H9 (cell line): ENCODE data around the gene REEP3. TPM values are rescaled to one million over a fixed set of nuclear protein-coding genes. Genes with fewer than 3 reads are reported as not detected.

Experiments used
- DNase-seq: peaks from one replicate; pipeline ENCODE4 v3.0.0-alpha.2; 2017
- H2AFZ ChIP-seq: one replicate; pipeline ENCODE4 v1.6.1; 2013; ENCODE audit warnings: mild to moderate bottlenecking, low read length, control low read depth, moderate library complexity
- H2AK5ac ChIP-seq: 2 replicates; pipeline ENCODE4 v1.6.1; 2013; ENCODE audit warnings: low read length, control low read depth, mixed read lengths; ENCODE audit not compliant: insufficient read length
- H2BK120ac ChIP-seq: one replicate; pipeline ENCODE4 v1.6.1; 2013; ENCODE audit warnings: low read depth, mild to moderate bottlenecking, low read length, control low read depth, inconsistent platforms; ENCODE audit not compliant: poor library complexity, severe bottlenecking
- H2BK12ac ChIP-seq: 2 replicates; pipeline ENCODE4 v1.6.1; 2013; ENCODE audit warnings: low read length, control low read depth, mixed read lengths, low read depth; ENCODE audit not compliant: insufficient read length
- H2BK15ac ChIP-seq: 2 replicates; pipeline ENCODE4 v1.6.1; 2013; ENCODE audit warnings: low read depth, low read length, control low read depth
- H2BK20ac ChIP-seq: one replicate; pipeline ENCODE4 v1.6.1; 2013; ENCODE audit warnings: low read depth, mild to moderate bottlenecking, low read length, control low read depth, inconsistent platforms; ENCODE audit not compliant: poor library complexity, severe bottlenecking
- H2BK5ac ChIP-seq: 2 replicates; pipeline ENCODE4 v1.6.1; 2013; ENCODE audit warnings: low read length, control low read depth, mixed read lengths; ENCODE audit not compliant: insufficient read length
- H3K14ac ChIP-seq: 2 replicates; pipeline ENCODE4 v1.6.1; 2013; ENCODE audit warnings: low read length, control low read depth; ENCODE audit not compliant: insufficient read depth
- H3K18ac ChIP-seq: 2 replicates; pipeline ENCODE4 v1.6.1; 2013; ENCODE audit warnings: low read depth, mild to moderate bottlenecking, mixed read lengths, low read length, control low read depth; ENCODE audit not compliant: insufficient read length
- H3K23ac ChIP-seq: 2 replicates; pipeline ENCODE4 v1.6.1; 2013; ENCODE audit warnings: low read length, control low read depth, mixed read lengths, low read depth; ENCODE audit not compliant: insufficient read length
- H3K23me2 ChIP-seq: 2 replicates; pipeline ENCODE4 v1.6.1; 2013; ENCODE audit warnings: low read depth, mild to moderate bottlenecking, mixed read lengths, low read length, control low read depth; ENCODE audit not compliant: insufficient read length, poor library complexity, severe bottlenecking
- H3K27ac ChIP-seq: 2 replicates; pipeline ENCODE4 v1.5.1; 2013; ENCODE audit warnings: low read length, control low read depth, mixed read lengths, low read depth; ENCODE audit not compliant: insufficient read length
- H3K27me3 ChIP-seq: 2 replicates; pipeline ENCODE4 v1.6.1; 2013; ENCODE audit warnings: low read length, control low read depth, inconsistent platforms; ENCODE audit not compliant: insufficient read depth
- H3K4ac ChIP-seq: 2 replicates; pipeline ENCODE4 v1.6.1; 2013; ENCODE audit warnings: low read depth, mild to moderate bottlenecking, control low read depth, inconsistent platforms, low read length, moderate library complexity
- H3K4me1 ChIP-seq: 2 replicates; pipeline ENCODE4 v1.6.1; 2013; ENCODE audit warnings: low read length, control low read depth, inconsistent platforms; ENCODE audit not compliant: insufficient read depth
- H3K4me2 ChIP-seq: 2 replicates; pipeline ENCODE4 v1.6.1; 2013; ENCODE audit warnings: low read length, control low read depth, mixed read lengths; ENCODE audit not compliant: insufficient read length, insufficient read depth
- H3K56ac ChIP-seq: 2 replicates; pipeline ENCODE4 v1.6.1; 2013; ENCODE audit warnings: low read depth, mild to moderate bottlenecking, mixed read lengths, low read length, control low read depth; ENCODE audit not compliant: insufficient read length
- H3K79me1 ChIP-seq: 2 replicates; pipeline ENCODE4 v1.6.1; 2013; ENCODE audit warnings: low read depth, mild to moderate bottlenecking, moderate library complexity, low read length, control low read depth, inconsistent platforms; ENCODE audit not compliant: insufficient read depth, poor library complexity, severe bottlenecking
- H3K79me2 ChIP-seq: 2 replicates; pipeline ENCODE4 v1.6.1; 2013; ENCODE audit warnings: low read length, control low read depth, inconsistent platforms; ENCODE audit not compliant: insufficient read depth
- H3K9ac ChIP-seq: 2 replicates; pipeline ENCODE4 v1.6.1; 2013; ENCODE audit warnings: low read length, control low read depth, mixed read lengths; ENCODE audit not compliant: insufficient read length; ENCODE audit errors: extremely low read depth
- H3K9me3 ChIP-seq: one replicate; pipeline ENCODE4 v1.6.1; 2013; ENCODE audit warnings: low read depth, low read length, inconsistent platforms; ENCODE audit not compliant: control insufficient read depth
- H3T11ph ChIP-seq: one replicate; pipeline ENCODE4 v1.6.1; 2013; ENCODE audit warnings: mild to moderate bottlenecking, low read length, control low read depth, inconsistent platforms
- H4K20me1 ChIP-seq: one replicate; pipeline ENCODE4 v1.6.1; 2013; ENCODE audit not compliant: control insufficient read depth, insufficient read length, insufficient read depth
- H4K5ac ChIP-seq: 2 replicates; pipeline ENCODE4 v1.6.1; 2013; ENCODE audit warnings: low read depth, mild to moderate bottlenecking, mixed read lengths, low read length, control low read depth; ENCODE audit not compliant: insufficient read length
- H4K8ac ChIP-seq: replicated peaks from 2 replicates; pipeline ENCODE4 v1.6.1; 2013; ENCODE audit warnings: low read length, control low read depth, mixed read lengths, low read depth; ENCODE audit not compliant: insufficient read length
- H4K91ac ChIP-seq: 2 replicates; pipeline ENCODE4 v1.6.1; 2013; ENCODE audit warnings: low read depth, mild to moderate bottlenecking, moderate library complexity, mixed read lengths, low read length, control low read depth; ENCODE audit not compliant: insufficient read length
- H3K27ac Mint-ChIP-seq, 3 experiments: 2 replicates in 2 of 3; 3 replicates in 1 of 3; pipeline ENCODE4 v1.8.0; 2020 to 2021; ENCODE audit warnings: mixed read lengths in 3 of 3, mild to moderate bottlenecking in 1 of 3, moderate library complexity in 1 of 3
- H3K27me3 Mint-ChIP-seq: 2 replicates; pipeline ENCODE4 v1.8.0; 2021; ENCODE audit warnings: low read depth, mild to moderate bottlenecking, moderate library complexity, mixed read lengths
- H3K36me3 Mint-ChIP-seq, 3 experiments: 2 replicates in 2 of 3; 3 replicates in 1 of 3; pipeline ENCODE4 v1.8.0; 2020 to 2021; ENCODE audit warnings: low read depth in 3 of 3, mixed read lengths in 3 of 3; ENCODE audit not compliant: insufficient read depth in 1 of 3
- H3K4me1 Mint-ChIP-seq, 2 experiments: 2 replicates each; pipeline ENCODE4 v1.8.0; 2020; ENCODE audit warnings: mixed read lengths in 2 of 2
- H3K4me3 Mint-ChIP-seq, 2 experiments: 2 replicates in 1 of 2; 3 replicates in 1 of 2; pipeline ENCODE4 v1.8.0; 2020 to 2021; ENCODE audit warnings: mild to moderate bottlenecking in 2 of 2, mixed read lengths in 2 of 2, moderate library complexity in 1 of 2
- H3K9me3 Mint-ChIP-seq, 2 experiments: 2 replicates in 1 of 2; 3 replicates in 1 of 2; pipeline ENCODE4 v1.8.0; 2020; ENCODE audit warnings: mild to moderate bottlenecking in 2 of 2, mixed read lengths in 2 of 2, moderate library complexity in 1 of 2
- CTCF ChIP-seq: fragments of 200-600 bp; sonication (generic); conservative IDR thresholded peaks from 3 replicates; pipeline ENCODE4 v1.8.0; 2021; ENCODE audit warnings: antibody characterized with exemption, mild to moderate bottlenecking
- total RNA-seq: library from RNA; stranded (reverse); gene quantifications from 2 replicates; pipeline ENCODE4 v1.2.1, GENCODE V29; 2021

The REEP3 gene
- total RNA-seq, 1 experiment from 2014 or later: 21.4 TPM

GRCh38 chr10:63579371-63580014 lies 58.3 kb downstream of the REEP3 start:
- Histone ChIP-seq H4K5ac (no peak overlapping the region), H3K4ac (no peak overlapping the region), H2BK20ac (no peak overlapping the region), H2BK5ac (no peak overlapping the region), H2AK5ac (no peak overlapping the region), H3K4me2 (no peak overlapping the region), H3K4me1 (no peaks in the 10 kb centered on the region; the same call in 1 of the 2 replicates), H3K23ac (no peak overlapping the region), H3K27me3 (no peaks in the 10 kb centered on the region), H3K18ac (no peak overlapping the region), H3K9me3 (no peaks in the 10 kb centered on the region), H3K56ac (no peak overlapping the region), H2AFZ (no peak overlapping the region), H3K27ac (no peak overlapping the region), H2BK15ac (no peak overlapping the region), H4K8ac (no peak overlapping the region), H3K79me1 (no peaks in the 10 kb centered on the region), H3K9ac (no peak overlapping the region), H3T11ph (no peak overlapping the region), H3K14ac (no peak overlapping the region), H4K20me1 (no peaks in the 10 kb centered on the region), H2BK120ac (no peak overlapping the region), H3K79me2 (no peaks in the 10 kb centered on the region), H2BK12ac (no peak overlapping the region), H4K91ac (no peak overlapping the region), H3K23me2 (no peaks in the 10 kb centered on the region)
- no peak for DNase-seq
- Mint-ChIP-seq H3K9me3 (no peaks in the 10 kb centered on the region), H3K4me1 (peaks cover 7 to 8% of the 10 kb centered on the region in 2 experiments), H3K27ac (peak overlapping the region in 1 of 3 experiments; percentile 70; a peak in 1 of 7 replicates), H3K4me3 (no peak overlapping the region), H3K27me3 (no peaks in the 10 kb centered on the region), H3K36me3 (peaks cover 12 to 27% (median 15%) of the 10 kb centered on the region in 3 experiments)
- no peak for TF ChIP-seq CTCF
